Type B pancreatic cell (in vitro differentiated cells): Measurements from ENCODE around the gene CDK19. TPM values are rescaled to one million over a fixed set of nuclear protein-coding genes. Genes with fewer than 3 reads are reported as not detected.
A peak's percentile ranks its signal among the peaks of the same experiment; 100 is the strongest.

Experiments
- DNase-seq: peaks from one replicate; pipeline ENCODE4 v3.0.0; 2021; ENCODE audit warnings: mixed read lengths; ENCODE audit not compliant: unreplicated experiment; ENCODE audit errors: extremely low spot score
- H3K27ac Mint-ChIP-seq: 2 replicates; pipeline ENCODE4 v1.8.0; 2021; ENCODE audit warnings: mild to moderate bottlenecking, mixed read lengths
- H3K27me3 Mint-ChIP-seq: 2 replicates; pipeline ENCODE4 v1.8.0; 2021; ENCODE audit warnings: mixed read lengths
- H3K36me3 Mint-ChIP-seq: 2 replicates; pipeline ENCODE4 v1.8.0; 2021; ENCODE audit warnings: mixed read lengths
- H3K4me1 Mint-ChIP-seq: one replicate; pipeline ENCODE4 v1.8.0; 2021; ENCODE audit warnings: mixed read lengths; ENCODE audit not compliant: unreplicated experiment
- H3K4me3 Mint-ChIP-seq: 2 replicates; pipeline ENCODE4 v1.8.0; 2021; ENCODE audit warnings: mild to moderate bottlenecking, mixed read lengths
- H3K9me3 Mint-ChIP-seq: 2 replicates; pipeline ENCODE4 v1.8.0; 2021; ENCODE audit warnings: mixed read lengths
- long read RNA-seq: library from polyadenylated mRNA; unstranded; transcript quantifications from one replicate; pipeline ENCODE4 v2.0.0, GENCODE V29; 2020
- total RNA-seq: library from RNA; stranded (reverse); gene quantifications from 2 replicates; pipeline ENCODE4 v1.2.1, GENCODE V29; 2021; ENCODE audit warnings: low replicate concordance
- TF ChIP-seq, protein P1 (sequence below): fragments of 200-600 bp; sonication (generic); conservative IDR thresholded peaks from 2 replicates; pipeline ENCODE4 v1.5.0; 2021; ENCODE audit warnings: antibody characterized with exemption, mild to moderate bottlenecking

The CDK19 gene
- total RNA-seq = 17.9 and 27.2 TPM in 2 replicates
- long read RNA-seq, partial matches to known transcripts = 0 of 4 reads
- long read RNA-seq, other reads (novel, unspliced or antisense) = 4 of 4 reads

DNA sequence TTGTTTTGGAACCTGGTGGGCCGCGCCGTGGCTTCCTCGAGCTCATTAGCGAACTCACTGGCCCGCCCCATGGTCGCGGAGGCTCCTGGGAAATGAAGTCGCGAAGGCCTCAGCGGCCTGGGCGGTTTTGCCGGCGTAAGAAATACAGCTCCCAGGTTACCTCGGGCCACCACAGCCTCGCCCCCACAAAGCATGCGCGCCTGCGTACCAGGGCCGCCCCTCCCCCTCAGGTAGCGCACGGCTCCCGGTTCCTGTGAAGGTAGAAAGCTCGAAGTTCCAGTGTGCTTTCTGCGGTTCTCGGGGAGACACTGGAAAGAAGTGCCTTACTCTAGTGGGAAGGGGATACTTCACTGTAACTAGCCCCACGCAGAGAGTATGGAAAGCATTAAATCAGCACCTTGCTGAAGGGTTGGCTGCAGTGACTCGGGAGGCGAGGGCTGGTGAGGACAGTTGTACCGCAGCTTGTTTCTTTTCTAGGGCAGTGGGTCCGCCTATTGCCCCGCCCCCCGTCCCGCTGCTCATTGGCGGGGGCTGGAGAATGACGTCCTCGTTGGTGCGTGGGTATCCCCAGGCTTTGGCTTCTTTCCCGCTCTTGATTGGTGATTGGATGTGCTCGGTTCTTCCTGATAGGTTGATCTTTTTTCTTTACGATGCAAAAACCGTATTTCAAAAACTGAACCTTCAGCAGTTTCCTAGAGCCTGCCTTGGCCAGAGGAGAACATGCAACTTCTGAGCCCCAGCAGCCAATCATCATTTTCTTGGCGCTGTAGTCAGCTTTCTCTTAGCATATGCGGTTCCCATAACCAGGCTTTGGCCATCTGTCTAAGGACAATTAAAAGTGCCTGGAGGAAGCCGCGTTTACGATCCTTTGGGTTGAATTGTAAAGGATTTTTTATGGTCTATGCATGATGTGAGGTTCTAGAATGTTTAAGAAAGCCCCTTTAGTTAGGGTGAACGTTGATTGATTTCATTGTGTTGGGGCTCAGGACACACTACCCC lies at the start of gene CDK19:
TSS of gene CDK19 (minus strand) at position 59 of the 999 bp plus-strand sequence. CDS start 333 bp downstream, outside the sequence.
- Mint-ChIP-seq H3K36me3 (no peaks in the 10 kb centered on the region), H3K27ac (peak within 1 kb of the TSS; percentile 100), H3K4me3 (peak within 1 kb of the TSS; percentile 98), H3K9me3 (no peaks in the 10 kb centered on the region), H3K27me3 (no peaks in the 10 kb centered on the region), H3K4me1 (peaks cover 20% of the 10 kb centered on the region)
- DNase-seq = peak; percentile 98
- TF ChIP-seq, protein P1, sequence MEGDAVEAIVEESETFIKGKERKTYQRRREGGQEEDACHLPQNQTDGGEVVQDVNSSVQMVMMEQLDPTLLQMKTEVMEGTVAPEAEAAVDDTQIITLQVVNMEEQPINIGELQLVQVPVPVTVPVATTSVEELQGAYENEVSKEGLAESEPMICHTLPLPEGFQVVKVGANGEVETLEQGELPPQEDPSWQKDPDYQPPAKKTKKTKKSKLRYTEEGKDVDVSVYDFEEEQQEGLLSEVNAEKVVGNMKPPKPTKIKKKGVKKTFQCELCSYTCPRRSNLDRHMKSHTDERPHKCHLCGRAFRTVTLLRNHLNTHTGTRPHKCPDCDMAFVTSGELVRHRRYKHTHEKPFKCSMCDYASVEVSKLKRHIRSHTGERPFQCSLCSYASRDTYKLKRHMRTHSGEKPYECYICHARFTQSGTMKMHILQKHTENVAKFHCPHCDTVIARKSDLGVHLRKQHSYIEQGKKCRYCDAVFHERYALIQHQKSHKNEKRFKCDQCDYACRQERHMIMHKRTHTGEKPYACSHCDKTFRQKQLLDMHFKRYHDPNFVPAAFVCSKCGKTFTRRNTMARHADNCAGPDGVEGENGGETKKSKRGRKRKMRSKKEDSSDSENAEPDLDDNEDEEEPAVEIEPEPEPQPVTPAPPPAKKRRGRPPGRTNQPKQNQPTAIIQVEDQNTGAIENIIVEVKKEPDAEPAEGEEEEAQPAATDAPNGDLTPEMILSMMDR = no peak

DNA sequence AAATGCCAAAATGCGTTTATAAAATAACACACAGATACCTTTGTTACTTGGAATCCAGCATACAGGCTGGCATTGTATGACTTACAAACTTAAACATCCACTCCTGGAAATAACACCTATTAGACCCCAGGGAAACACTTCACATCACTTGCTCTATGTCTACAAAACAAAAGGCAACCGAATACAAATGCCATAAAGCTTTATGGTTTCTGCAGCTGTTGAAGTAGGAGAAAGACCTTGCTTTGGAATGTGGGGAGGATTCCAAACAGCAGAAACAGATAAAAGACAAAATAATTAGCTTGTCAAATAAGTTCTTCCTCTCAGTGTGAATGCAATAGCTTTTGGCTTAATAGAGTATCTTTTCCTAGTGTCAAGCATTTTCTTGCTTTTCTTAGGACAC lies 49.6 kb upstream of the CDK19 start:
- Mint-ChIP-seq H3K27ac (no peak overlapping the region), H3K9me3 (no peaks in the 10 kb centered on the region), H3K4me1 (peaks cover 8% of the 10 kb centered on the region), H3K4me3 (no peak overlapping the region), H3K27me3 (no peaks in the 10 kb centered on the region), H3K36me3 (no peaks in the 10 kb centered on the region)
- TF ChIP-seq, protein P1 = no peak
- DNase-seq = no peak

DNA sequence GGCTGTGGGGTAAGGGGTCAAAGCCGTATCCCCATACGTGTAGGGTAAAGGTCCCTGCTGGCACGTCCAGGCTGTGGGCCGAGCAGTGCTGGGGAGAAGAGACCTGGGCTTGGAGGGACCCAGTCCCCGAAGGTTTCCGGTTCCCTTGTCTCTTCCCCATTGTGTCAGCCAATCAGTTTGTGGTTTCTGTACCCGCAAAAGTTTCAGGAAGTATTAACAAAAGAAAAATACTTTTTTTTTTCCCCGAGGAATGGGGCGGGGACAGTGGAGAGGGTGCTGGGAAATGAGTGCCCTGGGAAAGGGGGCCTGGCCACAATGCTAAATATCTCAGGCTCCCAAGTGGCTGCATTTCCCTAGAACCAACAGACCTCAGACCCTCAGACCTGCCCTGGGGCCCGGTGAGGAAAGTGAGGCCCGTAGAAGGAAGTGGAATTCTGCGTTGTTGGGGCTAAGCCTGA lies 44.1 kb upstream of the CDK19 start:
- Mint-ChIP-seq H3K36me3 (no peaks in the 10 kb centered on the region), H3K4me1 (no peaks in the 10 kb centered on the region), H3K27ac (no peak overlapping the region), H3K4me3 (no peak overlapping the region), H3K27me3 (no peaks in the 10 kb centered on the region), H3K9me3 (no peaks in the 10 kb centered on the region)
- TF ChIP-seq, protein P1 = no peak
- DNase-seq = no peak

DNA sequence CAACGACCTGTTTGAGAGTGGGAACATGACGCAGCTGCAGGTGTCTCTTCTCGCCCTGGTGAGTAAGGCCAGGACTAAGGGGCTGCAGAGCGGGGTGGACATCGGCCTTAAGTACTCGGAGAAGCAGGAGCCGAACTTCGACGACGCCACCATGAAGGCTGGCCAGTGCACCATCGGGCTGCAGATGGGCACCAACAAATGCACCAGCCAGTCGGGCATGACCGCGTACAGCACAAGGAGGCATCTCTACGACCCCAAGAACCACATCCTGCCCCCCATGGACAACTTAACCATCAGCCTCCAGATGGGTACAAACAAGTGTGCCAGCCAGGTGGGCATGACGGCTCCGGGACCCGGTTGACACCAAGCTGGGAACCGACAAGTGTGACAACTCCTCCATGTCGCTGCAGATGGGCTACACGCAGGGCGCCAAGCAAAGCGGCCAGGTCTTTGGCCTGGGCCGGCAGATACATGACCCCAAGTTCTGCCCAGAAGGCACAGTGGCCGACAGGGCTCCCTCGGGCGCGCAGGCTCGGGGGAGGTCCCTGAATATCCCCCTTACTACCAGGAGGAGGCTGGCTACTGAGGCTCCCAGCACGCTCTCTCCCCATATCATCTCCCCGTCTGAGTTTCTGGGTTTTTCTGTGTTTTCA lies 43.4 kb upstream of the CDK19 start:
- Mint-ChIP-seq H3K27me3 (no peaks in the 10 kb centered on the region), H3K36me3 (no peaks in the 10 kb centered on the region), H3K4me1 (no peaks in the 10 kb centered on the region), H3K4me3 (no peak overlapping the region), H3K9me3 (no peaks in the 10 kb centered on the region), H3K27ac (no peak overlapping the region)
- TF ChIP-seq, protein P1 = no peak
- no peak for DNase-seq

DNA sequence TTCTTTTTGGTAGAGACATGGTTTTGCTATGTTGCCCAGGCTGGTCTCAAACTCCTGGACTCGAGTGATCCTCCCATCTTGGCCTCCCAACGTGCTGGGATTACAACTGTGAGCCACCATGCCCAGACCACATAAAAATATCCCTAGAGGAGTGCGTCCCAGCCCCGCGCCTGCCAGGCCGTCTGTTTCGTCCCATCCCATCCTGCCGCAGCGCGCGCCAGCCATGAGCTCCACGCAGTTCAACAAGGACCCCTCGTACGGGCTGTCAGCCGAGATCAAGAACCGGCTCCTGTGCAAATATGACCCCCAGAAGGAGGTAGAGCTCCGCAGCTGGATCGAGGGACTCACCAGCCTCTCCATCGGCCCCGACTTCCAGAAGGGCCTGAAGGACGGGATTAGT lies 42.7 kb upstream of the CDK19 start:
- no peak for DNase-seq
- TF ChIP-seq, protein P1 = no peak
- Mint-ChIP-seq H3K4me3 (no peak overlapping the region), H3K27ac (no peak overlapping the region), H3K9me3 (no peaks in the 10 kb centered on the region), H3K27me3 (no peaks in the 10 kb centered on the region), H3K36me3 (no peaks in the 10 kb centered on the region), H3K4me1 (no peaks in the 10 kb centered on the region)
